CD4-positive, CD25-positive, alpha-beta regulatory T cell (primary cell): ENCODE data around the gene MRPL58. TPM values are rescaled to one million over a fixed set of nuclear protein-coding genes. Genes with fewer than 3 reads are reported as not detected.
"Not testable (repeated sequence)": the region's sequence is repeated elsewhere in the genome, so short reads cannot be mapped to it uniquely, and the experiment has no call there.

Experiments used
- ATAC-seq, 2 donors: fragments of 150-1000 bp; cut with Tn5 transposase; one replicate each; pipeline ENCODE4 v1.10.0; 2021; ENCODE audit warnings: low read depth in 2 of 2, moderate number of reproducible peaks in 2 of 2, moderate library complexity in 1 of 2
- DNase-seq, 3 donors: peaks; one replicate each; pipeline versions ENCODE4 v3.0.0 to v3.0.0-alpha.2; 2012 to 2022; ENCODE audit warnings: mixed read lengths in 1 of 3
- H3K27ac ChIP-seq: one replicate; pipeline ENCODE4 v1.7.0; 2013; ENCODE audit warnings: mild to moderate bottlenecking, low read length; ENCODE audit not compliant: insufficient read depth, poor library complexity, severe bottlenecking
- H3K27me3 ChIP-seq: one replicate; pipeline ENCODE4 v1.7.0; 2013; ENCODE audit warnings: low read length; ENCODE audit not compliant: control insufficient read depth, insufficient read depth
- H3K36me3 ChIP-seq: one replicate; pipeline ENCODE4 v1.7.0; 2013; ENCODE audit warnings: mild to moderate bottlenecking, low read length, moderate library complexity; ENCODE audit not compliant: control insufficient read depth, insufficient read depth
- H3K4me1 ChIP-seq: 2 replicates; pipeline ENCODE4 v1.7.0; 2013; ENCODE audit warnings: mild to moderate bottlenecking, low read length; ENCODE audit not compliant: insufficient read depth, control insufficient read depth, poor library complexity, severe bottlenecking
- H3K4me3 ChIP-seq: one replicate; pipeline ENCODE4 v1.7.0; 2013; ENCODE audit warnings: low read depth, mild to moderate bottlenecking, low read length, moderate library complexity
- H3K9me3 ChIP-seq, 2 experiments: 1 replicate in 1 of 2; 2 replicates in 1 of 2; pipeline ENCODE4 v1.7.0; 2013; ENCODE audit warnings: low read length in 2 of 2, mild to moderate bottlenecking in 1 of 2, moderate library complexity in 1 of 2; ENCODE audit not compliant: control insufficient read depth in 2 of 2
- H3K27ac Mint-ChIP-seq, 3 donors: one replicate each; pipeline ENCODE4 v1.8.0; 2020 to 2022; ENCODE audit warnings: mild to moderate bottlenecking in 3 of 3, mixed read lengths in 3 of 3, moderate library complexity in 2 of 3
- H3K27me3 Mint-ChIP-seq: one replicate; pipeline ENCODE4 v1.8.0; 2022; ENCODE audit warnings: mild to moderate bottlenecking, mixed read lengths
- H3K36me3 Mint-ChIP-seq: one replicate; pipeline ENCODE4 v1.8.0; 2020; ENCODE audit warnings: mixed read lengths
- H3K4me1 Mint-ChIP-seq, 4 donors: one replicate each; pipeline ENCODE4 v1.8.0; 2020 to 2022; ENCODE audit warnings: mixed read lengths in 4 of 4, mild to moderate bottlenecking in 1 of 4
- H3K4me3 Mint-ChIP-seq, 4 donors: one replicate each; pipeline ENCODE4 v1.8.0; 2020 to 2022; ENCODE audit warnings: mild to moderate bottlenecking in 4 of 4, mixed read lengths in 4 of 4, moderate library complexity in 3 of 4
- H3K9me3 Mint-ChIP-seq, 7 donors: one replicate each; pipeline ENCODE4 v1.8.0; 2020 to 2022; ENCODE audit warnings: mixed read lengths in 7 of 7, mild to moderate bottlenecking in 3 of 7, moderate library complexity in 2 of 7
- polyA plus RNA-seq, 4 donors: library from polyadenylated mRNA; unstranded; fragments of 300-500 nt; fragmentation: Illumina TruSeq; gene quantifications; one replicate each; pipeline ENCODE4 v1.2.3, GENCODE V29; 2021
- total RNA-seq: library from RNA; stranded (reverse); gene quantifications from one replicate; pipeline ENCODE4 v1.2.3, GENCODE V29; 2022

MRPL58 gene
- total and polyA plus RNA-seq, 5 donors from 2014 or later, result 25.7 to 95.8 (median 73.9) TPM

- DNase-seq (no peak), ATAC-seq (no peak)
- Mint-ChIP-seq H3K36me3 (no peaks in the 10 kb centered on the region), H3K27ac (no peak overlapping the region), H3K4me1 (peaks cover 0 to 5% (median 0%) of the 10 kb centered on the region in 4 donors), H3K4me3 (peak overlapping the region in 2 of 4 donors; percentile 27 to 29), H3K9me3 (no peaks in the 10 kb centered on the region), H3K27me3 (peaks cover 6% of the 10 kb centered on the region)
- H3K36me3 ChIP-seq, result no peaks in the 10 kb centered on the region
- no peak overlapping the region for H3K4me3 ChIP-seq
- no peak overlapping the region for H3K27ac ChIP-seq
- no peaks in the 10 kb centered on the region for H3K27me3 ChIP-seq
- H3K9me3 ChIP-seq, result no peaks in the 10 kb centered on the region
- no peaks in the 10 kb centered on the region for H3K4me1 ChIP-seq
Observed at GRCh38 chr17:75001915-75002843, 10.3 kb upstream of the MRPL58 start.

DNA sequence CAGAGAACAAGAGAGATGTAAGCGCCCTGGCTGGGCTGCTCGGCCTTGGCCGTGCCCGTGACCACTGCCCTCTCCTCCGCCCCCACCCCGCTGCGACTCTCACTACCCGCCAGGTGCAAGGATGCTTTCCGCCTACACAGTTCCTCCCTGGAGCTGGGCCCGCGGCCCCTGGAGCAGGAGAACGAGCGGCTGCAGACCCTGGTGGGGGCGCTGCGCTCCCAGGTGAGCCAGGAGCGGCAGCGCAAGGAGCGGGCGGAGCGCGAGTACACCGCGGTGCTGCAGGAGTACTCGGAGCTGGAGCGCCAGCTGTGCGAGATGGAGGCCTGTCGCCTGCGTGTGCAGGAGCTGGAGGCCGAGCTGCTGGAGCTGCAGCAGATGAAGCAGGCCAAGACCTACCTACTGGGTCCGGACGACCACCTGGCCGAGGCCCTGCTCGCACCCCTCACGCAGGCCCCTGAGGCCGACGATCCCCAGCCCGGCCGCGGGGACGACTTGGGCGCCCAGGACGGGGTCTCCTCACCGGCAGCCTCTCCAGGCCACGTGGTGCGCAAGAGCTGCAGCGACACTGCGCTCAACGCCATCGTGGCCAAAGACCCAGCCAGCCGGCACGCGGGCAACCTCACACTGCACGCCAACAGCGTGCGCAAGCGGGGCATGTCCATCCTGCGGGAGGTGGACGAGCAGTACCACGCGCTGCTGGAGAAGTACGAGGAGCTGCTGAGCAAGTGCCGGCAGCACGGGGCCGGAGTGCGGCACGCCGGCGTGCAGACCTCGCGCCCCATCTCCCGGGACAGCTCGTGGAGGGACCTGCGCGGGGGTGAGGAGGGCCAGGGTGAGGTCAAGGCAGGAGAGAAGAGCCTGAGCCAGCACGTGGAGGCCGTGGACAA lies 9.2 kb upstream of the MRPL58 start:
- Mint-ChIP-seq H3K9me3 (no peaks in the 10 kb centered on the region), H3K27me3 (peaks cover 6% of the 10 kb centered on the region), H3K27ac (no peak overlapping the region), H3K4me3 (no peak overlapping the region), H3K36me3 (no peaks in the 10 kb centered on the region), H3K4me1 (peaks cover 0 to 5% (median 0%) of the 10 kb centered on the region in 4 donors)
- no peaks in the 10 kb centered on the region for H3K9me3 ChIP-seq
- H3K27ac ChIP-seq, result no peak overlapping the region
- no peak overlapping the region for H3K4me3 ChIP-seq
- no peak for DNase-seq
- no peaks in the 10 kb centered on the region for H3K27me3 ChIP-seq
- ATAC-seq, result no peak
- no peaks in the 10 kb centered on the region for H3K4me1 ChIP-seq
- no peaks in the 10 kb centered on the region for H3K36me3 ChIP-seq

- no peak for ATAC-seq
- no peak overlapping the region for H3K27ac ChIP-seq
- Mint-ChIP-seq H3K27me3 (peaks cover 6% of the 10 kb centered on the region), H3K27ac (no peak overlapping the region), H3K4me3 (no peak overlapping the region), H3K36me3 (no peaks in the 10 kb centered on the region), H3K9me3 (peaks cover 0 to under 1% (median 0%) of the 10 kb centered on the region in 7 donors), H3K4me1 (no peaks in the 10 kb centered on the region)
- H3K36me3 ChIP-seq, result no peaks in the 10 kb centered on the region
- no peak overlapping the region for H3K4me3 ChIP-seq
- no peaks in the 10 kb centered on the region for H3K27me3 ChIP-seq
- no peaks in the 10 kb centered on the region for H3K9me3 ChIP-seq
- no peaks in the 10 kb centered on the region for H3K4me1 ChIP-seq
- DNase-seq, result no peak
Observed at GRCh38 chr17:75003957-75004355, 8.5 kb upstream of the MRPL58 start.

DNA sequence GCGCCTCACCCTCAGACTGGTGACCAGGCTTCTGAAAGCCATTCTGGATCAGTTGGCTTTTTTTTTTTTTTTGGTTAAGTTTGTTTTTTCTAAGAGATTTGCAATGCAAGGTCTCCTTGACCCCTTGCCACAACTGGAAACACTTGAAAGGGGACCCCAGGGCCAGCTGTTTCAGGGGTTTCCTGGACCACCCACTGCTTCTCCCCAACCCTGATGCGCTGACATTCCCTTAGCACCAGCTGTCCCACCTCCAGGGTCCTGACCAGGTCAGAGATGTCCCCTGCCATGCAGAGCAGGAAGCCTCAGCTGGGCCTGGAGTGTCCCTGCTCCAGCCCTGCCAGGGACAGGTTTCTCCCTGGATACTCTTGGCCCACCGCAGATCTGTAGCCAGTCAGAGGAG lies 8.1 kb upstream of the MRPL58 start:
- Histone ChIP-seq H3K36me3 (no peaks in the 10 kb centered on the region), H3K27me3 (no peaks in the 10 kb centered on the region), H3K4me1 (no peaks in the 10 kb centered on the region), H3K9me3 (no peaks in the 10 kb centered on the region), H3K27ac (no peak overlapping the region), H3K4me3 (no peak overlapping the region)
- H3K9me3 Mint-ChIP-seq, result peaks cover 0 to 1% (median 0%) of the 10 kb centered on the region in 7 donors
- H3K4me3 Mint-ChIP-seq, result no peak overlapping the region
- peaks cover 6% of the 10 kb centered on the region for H3K27me3 Mint-ChIP-seq
- ATAC-seq (no peak), DNase-seq (no peak)
- no peak overlapping the region for H3K27ac Mint-ChIP-seq
- no peaks in the 10 kb centered on the region for H3K4me1 Mint-ChIP-seq
- no peaks in the 10 kb centered on the region for H3K36me3 Mint-ChIP-seq

DNA sequence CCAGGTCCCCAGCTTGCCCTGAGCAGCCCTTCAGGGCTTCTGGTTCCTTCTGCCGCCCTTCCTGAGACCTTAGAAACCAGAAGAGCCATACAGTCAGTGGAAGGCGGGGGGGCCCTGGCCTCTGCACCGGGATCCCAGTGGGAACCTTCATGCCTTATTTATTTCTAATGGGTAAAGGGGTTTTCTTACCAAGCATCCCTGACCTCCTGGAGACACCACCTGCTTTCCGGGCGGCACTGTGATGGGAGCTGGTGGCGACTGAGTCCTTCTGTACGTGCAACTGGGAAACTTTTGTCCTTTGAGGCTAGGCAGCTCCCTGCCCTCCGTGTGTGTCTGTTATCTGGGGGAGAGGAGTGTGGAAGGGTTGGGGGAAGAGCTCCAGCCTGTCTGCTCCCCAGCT lies 7.2 kb upstream of the MRPL58 start:
- no peaks in the 10 kb centered on the region for H3K36me3 ChIP-seq
- peaks cover 0 to 1% (median 0%) of the 10 kb centered on the region in 7 donors for H3K9me3 Mint-ChIP-seq
- H3K4me3 Mint-ChIP-seq, result peak overlapping the region in 1 of 4 donors; percentile 16
- H3K4me1 ChIP-seq, result no peaks in the 10 kb centered on the region
- H3K36me3 Mint-ChIP-seq, result no peaks in the 10 kb centered on the region
- H3K27me3 ChIP-seq, result no peaks in the 10 kb centered on the region
- H3K4me1 Mint-ChIP-seq, result no peaks in the 10 kb centered on the region
- H3K27me3 Mint-ChIP-seq, result peaks cover 6% of the 10 kb centered on the region
- H3K4me3 ChIP-seq, result no peak overlapping the region
- H3K9me3 ChIP-seq, result no peaks in the 10 kb centered on the region
- H3K27ac Mint-ChIP-seq, result peak overlapping the region in 1 of 3 donors; percentile 14
- DNase-seq (no peak), ATAC-seq (no peak)
- H3K27ac ChIP-seq, result no peak overlapping the region

DNA sequence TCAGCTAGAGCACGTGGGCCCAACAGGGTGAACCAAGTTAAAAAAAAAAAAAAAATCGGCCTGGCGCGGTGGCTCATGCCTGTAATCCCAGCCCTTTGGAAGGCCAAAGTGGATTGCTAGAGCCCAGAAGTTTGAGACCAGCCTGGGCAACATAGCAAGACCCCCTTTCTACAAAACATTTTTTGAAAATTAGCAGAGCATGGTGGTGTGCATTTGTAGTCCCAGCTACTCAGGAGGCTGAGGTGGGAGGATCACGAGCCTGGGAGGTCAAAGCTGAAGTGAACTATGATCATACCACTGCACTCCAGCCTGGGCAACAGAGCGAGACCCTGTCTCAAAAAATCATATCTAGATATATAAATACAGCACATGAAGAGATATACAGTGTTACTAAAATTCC lies 6.4 kb upstream of the MRPL58 start:
- H3K4me1 ChIP-seq, H3K36me3 Mint-ChIP-seq, H3K36me3 ChIP-seq, H3K27me3 ChIP-seq, H3K27me3 Mint-ChIP-seq, H3K4me3 ChIP-seq, H3K9me3 Mint-ChIP-seq, DNase-seq, H3K4me1 Mint-ChIP-seq, ATAC-seq, H3K9me3 ChIP-seq, H3K27ac ChIP-seq, H3K4me3 Mint-ChIP-seq: not testable (repeated sequence)
- H3K27ac Mint-ChIP-seq, result peak overlapping the region in 2 of 3 donors; percentile 26 to 63

DNA sequence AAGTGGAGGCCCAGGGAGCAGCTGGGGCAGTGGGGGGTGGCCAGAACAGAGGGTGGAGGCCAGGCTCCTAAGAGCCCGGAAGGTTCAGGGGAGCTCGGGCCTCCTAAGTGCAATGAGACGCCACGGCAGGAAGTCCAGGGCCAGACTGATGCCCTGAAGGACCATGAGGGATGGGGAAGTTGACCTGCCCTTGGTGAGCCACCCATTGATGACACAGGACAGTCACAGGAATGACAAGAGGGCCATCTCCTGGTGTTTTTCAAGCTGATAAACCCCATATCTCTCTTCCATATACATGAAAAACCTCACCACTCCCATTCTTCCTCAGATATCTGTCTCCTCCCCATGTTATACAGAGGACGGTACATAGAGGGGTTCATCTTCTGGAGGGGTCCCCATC lies 5.8 kb upstream of the MRPL58 start:
- Mint-ChIP-seq H3K4me1 (peaks cover 0 to 1% (median 0%) of the 10 kb centered on the region in 4 donors), H3K9me3 (peaks cover 0 to 1% (median 0%) of the 10 kb centered on the region in 7 donors), H3K27me3 (peaks cover 6% of the 10 kb centered on the region), H3K36me3 (no peaks in the 10 kb centered on the region), H3K27ac (peak overlapping the region in 1 of 3 donors; percentile 26), H3K4me3 (peak overlapping the region in 1 of 4 donors; percentile 58)
- no peak overlapping the region for H3K27ac ChIP-seq
- DNase-seq (no peak), ATAC-seq (peak in 1 of 2 donors; percentile 37)
- H3K4me3 ChIP-seq, result no peak overlapping the region
- H3K27me3 ChIP-seq, result no peaks in the 10 kb centered on the region
- H3K9me3 ChIP-seq, result no peaks in the 10 kb centered on the region
- H3K4me1 ChIP-seq, result no peaks in the 10 kb centered on the region
- H3K36me3 ChIP-seq, result no peaks in the 10 kb centered on the region
